Nephron (organoid): ENCODE measurements around the gene COG1.
A peak's percentile ranks its signal among the peaks of the same experiment; 100 is the strongest.

Source experiments
- H3K27ac Mint-ChIP-seq, 3 experiments: 2 replicates each; pipeline ENCODE4 v1.8.0; 2020; ENCODE audit warnings: mixed read lengths in 3 of 3, mild to moderate bottlenecking in 2 of 3, moderate library complexity in 1 of 3
- H3K27me3 Mint-ChIP-seq: 2 replicates; pipeline ENCODE4 v1.8.0; 2021; ENCODE audit warnings: low read depth, mild to moderate bottlenecking, moderate library complexity, mixed read lengths
- H3K36me3 Mint-ChIP-seq: 2 replicates; pipeline ENCODE4 v1.8.0; 2020; ENCODE audit warnings: low read depth, mixed read lengths
- H3K4me1 Mint-ChIP-seq: 2 replicates; pipeline ENCODE4 v1.8.0; 2020; ENCODE audit warnings: mixed read lengths
- H3K4me3 Mint-ChIP-seq, 3 experiments: 2 replicates each; pipeline ENCODE4 v1.8.0; 2020; ENCODE audit warnings: mild to moderate bottlenecking in 3 of 3, mixed read lengths in 3 of 3, moderate library complexity in 2 of 3
- H3K9me3 Mint-ChIP-seq: 2 replicates; pipeline ENCODE4 v1.8.0; 2020; ENCODE audit warnings: mixed read lengths
- TF ChIP-seq, protein P1 (sequence below), 3 experiments: fragments of 200-600 bp; sonication (generic); IDR thresholded peaks; one replicate each; pipeline ENCODE4 v1.5.0; 2021; ENCODE audit warnings: antibody characterized with exemption in 3 of 3; ENCODE audit not compliant: unreplicated experiment in 3 of 3

COG1 gene

DNA sequence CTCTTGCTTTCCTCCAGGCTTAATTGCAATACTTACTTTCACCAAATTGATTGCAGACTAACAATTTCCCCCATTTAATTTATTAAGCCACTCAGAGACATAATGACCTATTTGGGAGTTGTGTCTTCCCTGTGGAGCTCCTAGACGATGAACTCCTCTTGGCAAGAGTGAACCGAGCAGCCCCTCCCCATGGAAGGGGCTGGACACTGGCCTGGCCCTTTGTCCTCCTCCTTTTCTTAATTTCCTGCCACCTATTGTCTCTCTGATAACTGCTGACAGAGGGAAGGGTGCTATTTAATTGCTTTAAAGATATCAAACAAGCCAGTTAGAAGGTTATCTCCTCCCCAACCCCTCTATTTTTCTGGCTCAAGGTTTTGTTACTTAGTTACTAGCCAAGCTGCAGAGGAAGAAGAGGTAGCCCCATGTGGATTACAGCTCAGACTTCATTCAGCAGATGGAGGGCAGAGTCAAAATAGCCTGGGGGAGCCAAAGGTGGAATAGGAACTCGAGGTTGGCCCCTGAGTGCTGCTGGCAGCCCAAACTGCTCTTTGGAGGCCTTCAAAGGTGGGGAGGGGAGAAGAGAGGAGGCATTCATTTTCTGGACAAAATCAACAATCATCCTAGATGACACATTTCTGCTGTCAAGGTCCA is 31.8 kb upstream of the COG1 start:
- Mint-ChIP-seq H3K27me3 (peaks cover 81% of the 10 kb centered on the region), H3K27ac (peak overlapping the region in 1 of 3 experiments; percentile 12), H3K4me1 (peaks cover 33% of the 10 kb centered on the region), H3K4me3 (peak overlapping the region in 1 of 3 experiments; percentile 45), H3K36me3 (no peaks in the 10 kb centered on the region), H3K9me3 (no peaks in the 10 kb centered on the region)
- TF ChIP-seq, protein P1, sequence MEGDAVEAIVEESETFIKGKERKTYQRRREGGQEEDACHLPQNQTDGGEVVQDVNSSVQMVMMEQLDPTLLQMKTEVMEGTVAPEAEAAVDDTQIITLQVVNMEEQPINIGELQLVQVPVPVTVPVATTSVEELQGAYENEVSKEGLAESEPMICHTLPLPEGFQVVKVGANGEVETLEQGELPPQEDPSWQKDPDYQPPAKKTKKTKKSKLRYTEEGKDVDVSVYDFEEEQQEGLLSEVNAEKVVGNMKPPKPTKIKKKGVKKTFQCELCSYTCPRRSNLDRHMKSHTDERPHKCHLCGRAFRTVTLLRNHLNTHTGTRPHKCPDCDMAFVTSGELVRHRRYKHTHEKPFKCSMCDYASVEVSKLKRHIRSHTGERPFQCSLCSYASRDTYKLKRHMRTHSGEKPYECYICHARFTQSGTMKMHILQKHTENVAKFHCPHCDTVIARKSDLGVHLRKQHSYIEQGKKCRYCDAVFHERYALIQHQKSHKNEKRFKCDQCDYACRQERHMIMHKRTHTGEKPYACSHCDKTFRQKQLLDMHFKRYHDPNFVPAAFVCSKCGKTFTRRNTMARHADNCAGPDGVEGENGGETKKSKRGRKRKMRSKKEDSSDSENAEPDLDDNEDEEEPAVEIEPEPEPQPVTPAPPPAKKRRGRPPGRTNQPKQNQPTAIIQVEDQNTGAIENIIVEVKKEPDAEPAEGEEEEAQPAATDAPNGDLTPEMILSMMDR (IDR thresholded peaks at IDR 0.05; ENCODE audit: unreplicated experiment in 3 of 3) = no peak

DNA sequence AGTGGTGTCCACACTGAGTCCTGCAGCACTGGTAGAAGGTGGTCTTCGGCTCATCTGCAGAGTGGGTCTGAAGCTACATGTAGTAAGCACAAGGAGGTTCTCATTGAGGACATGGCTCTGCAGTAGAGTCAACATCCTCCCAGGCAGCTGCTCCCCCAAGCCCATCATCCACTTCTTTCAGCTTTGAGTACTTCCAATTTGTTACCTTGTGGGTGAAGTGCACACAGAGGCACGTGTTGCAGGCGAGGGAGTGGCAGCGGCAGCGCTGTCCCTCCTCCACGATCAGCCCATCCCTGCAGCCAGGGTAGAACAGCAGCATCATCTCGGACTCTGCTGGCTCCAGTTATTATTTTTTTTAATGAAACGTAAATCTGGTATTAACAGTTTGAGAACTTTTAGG is 29.8 kb upstream of the COG1 start:
- Mint-ChIP-seq H3K9me3 (no peaks in the 10 kb centered on the region), H3K4me1 (peaks cover 29% of the 10 kb centered on the region), H3K27ac (no peak overlapping the region), H3K4me3 (no peak overlapping the region), H3K27me3 (peaks cover 92% of the 10 kb centered on the region), H3K36me3 (no peaks in the 10 kb centered on the region)
- TF ChIP-seq, protein P1 (IDR thresholded peaks at IDR 0.05; ENCODE audit: unreplicated experiment in 3 of 3) = no peak

DNA sequence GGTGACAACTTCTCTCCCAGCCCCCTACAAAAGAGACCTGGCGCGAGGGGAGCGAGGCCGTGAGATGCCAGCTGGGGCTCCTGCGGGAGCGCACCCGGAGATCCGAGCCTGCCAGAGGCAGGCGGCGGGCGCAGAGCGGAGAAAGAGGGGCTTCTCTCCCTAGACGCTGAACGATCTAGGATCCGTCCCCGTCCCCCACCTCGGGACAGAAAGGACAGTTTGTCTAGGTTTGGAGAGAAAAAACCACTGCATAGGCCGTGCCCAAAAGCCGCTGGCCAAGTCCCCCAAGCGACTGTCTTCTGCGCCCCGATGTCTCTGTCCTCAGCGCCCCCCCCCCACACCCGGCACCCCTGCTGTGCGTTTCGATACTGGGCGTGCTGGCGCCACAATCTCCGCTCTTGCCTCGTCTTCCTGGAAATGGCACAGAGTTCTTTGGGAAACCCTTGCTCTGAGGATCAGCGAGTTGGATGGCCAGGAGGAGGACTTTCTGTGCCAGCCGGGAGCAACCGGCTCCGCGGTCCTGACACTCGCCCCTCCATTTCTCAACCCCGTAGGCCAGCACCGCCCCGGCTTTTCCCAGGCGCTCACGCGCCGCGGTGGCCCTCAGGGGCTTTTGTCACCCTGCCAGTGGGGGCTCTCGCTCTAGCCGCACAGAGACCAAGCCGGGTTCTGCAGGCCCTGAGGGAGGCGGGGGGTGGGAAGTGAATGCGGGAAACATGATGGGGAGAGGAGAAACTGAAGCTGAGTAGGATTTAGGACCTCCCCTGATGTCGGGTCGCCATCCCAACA is 27.0 kb upstream of the COG1 start:
- Mint-ChIP-seq H3K4me3 (peak overlapping the region; percentile 89 to 91 (median 89)), H3K36me3 (peaks cover 9% of the 10 kb centered on the region), H3K4me1 (peaks cover 25% of the 10 kb centered on the region), H3K27me3 (peaks cover 88% of the 10 kb centered on the region), H3K27ac (no peak overlapping the region), H3K9me3 (no peaks in the 10 kb centered on the region)
- TF ChIP-seq, protein P1 (IDR thresholded peaks at IDR 0.05; ENCODE audit: unreplicated experiment in 3 of 3) = no peak

DNA sequence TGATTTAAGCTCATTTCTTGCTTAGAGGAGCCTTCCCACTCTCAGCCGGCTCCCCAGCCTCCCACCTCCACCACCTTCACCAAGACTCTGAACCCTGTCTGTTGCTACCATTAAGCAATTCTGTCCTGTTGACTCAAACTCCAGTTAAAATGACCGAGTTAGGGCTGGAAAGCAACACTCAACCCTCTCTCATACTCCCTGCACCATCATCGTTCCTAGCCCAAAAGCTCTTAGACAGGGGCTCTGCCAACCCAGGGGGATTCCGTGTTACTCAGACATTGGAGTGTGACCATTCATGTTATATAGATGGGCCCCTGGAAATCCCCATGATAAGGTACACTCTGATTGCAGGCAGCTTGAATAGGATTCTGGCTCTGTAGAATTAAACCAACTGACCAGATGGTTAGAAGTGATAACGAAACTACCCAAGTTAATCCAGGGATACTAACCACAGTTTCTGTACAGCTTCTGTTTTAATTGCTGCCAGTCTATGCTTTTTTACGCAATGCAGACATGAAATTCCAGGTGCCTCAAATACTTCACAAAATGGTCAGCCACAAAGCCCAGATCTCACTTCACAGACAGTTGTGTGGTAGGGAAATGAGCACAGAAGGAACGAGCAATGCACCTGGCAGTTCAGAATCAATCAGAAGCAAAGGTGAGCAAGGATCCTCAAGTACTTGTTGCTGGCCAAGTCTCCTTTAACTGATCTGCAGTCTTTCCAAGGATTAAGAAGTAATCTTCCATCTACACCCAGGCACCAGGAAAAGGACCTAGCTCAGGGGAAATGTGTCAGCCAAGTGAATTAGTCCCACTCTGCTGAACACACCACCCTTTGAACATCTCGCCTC is 25.9 kb upstream of the COG1 start:
- no peaks in the 10 kb centered on the region for H3K9me3 Mint-ChIP-seq
- peaks cover 76% of the 10 kb centered on the region for H3K27me3 Mint-ChIP-seq
- peak overlapping the region; percentile 89 to 91 (median 89) for H3K4me3 Mint-ChIP-seq
- TF ChIP-seq, protein P1 (IDR thresholded peaks at IDR 0.05; ENCODE audit: unreplicated experiment in 3 of 3) = no peak
- H3K36me3 Mint-ChIP-seq = peaks cover 12% of the 10 kb centered on the region
- H3K4me1 Mint-ChIP-seq = peaks cover 21% of the 10 kb centered on the region
- H3K27ac Mint-ChIP-seq = peak overlapping the region in 1 of 3 experiments; percentile 14

DNA sequence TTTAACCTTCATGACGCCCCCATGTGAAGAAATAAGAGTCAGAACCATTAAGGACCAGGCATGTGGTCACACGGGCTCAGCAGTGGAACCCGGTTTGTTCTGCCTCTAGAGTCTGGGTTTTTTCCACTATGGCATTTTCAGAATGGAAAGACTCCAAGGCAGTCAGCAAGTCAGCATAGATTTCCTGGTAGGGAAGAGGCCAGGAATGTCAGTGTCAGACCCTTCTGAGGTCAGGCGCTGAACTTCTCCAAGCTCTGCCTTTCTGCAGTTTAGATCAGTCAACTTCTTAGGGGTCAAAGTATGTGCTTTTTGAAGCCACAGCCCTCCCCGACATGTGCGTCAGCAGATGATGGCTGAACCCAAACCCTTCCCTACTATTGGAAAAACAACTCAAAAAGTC is 24.2 kb upstream of the COG1 start:
- Mint-ChIP-seq H3K27ac (no peak overlapping the region), H3K4me1 (peaks cover 21% of the 10 kb centered on the region), H3K9me3 (no peaks in the 10 kb centered on the region), H3K4me3 (no peak overlapping the region), H3K27me3 (peaks cover 63% of the 10 kb centered on the region), H3K36me3 (peaks cover 12% of the 10 kb centered on the region)
- TF ChIP-seq, protein P1 (IDR thresholded peaks at IDR 0.05; ENCODE audit: unreplicated experiment in 3 of 3) = no peak
